ENCODE measurements around the gene SRBD1.

Gene SRBD1

DNA sequence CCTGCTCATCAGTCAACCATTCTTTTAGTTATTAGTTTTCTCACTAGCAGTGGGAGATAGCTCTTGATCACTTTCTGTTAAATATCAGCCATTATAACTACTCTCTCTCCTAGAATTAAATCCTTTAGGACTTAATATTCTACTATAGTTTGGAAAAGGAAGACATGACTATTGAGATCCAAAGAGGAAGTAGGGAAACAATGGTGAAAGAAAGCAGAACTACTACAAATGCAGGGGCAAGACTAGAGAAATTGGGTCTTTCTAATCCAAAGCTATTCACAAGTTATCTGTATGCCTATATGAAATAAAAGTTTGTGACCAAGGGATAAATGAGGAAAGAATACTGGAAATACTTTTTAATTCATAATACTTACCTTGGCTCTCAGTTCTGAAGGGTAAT lies 65.1 kb downstream of the SRBD1 start:
- no peak for DNase-seq (ENCODE audit: low spot score)

DNA sequence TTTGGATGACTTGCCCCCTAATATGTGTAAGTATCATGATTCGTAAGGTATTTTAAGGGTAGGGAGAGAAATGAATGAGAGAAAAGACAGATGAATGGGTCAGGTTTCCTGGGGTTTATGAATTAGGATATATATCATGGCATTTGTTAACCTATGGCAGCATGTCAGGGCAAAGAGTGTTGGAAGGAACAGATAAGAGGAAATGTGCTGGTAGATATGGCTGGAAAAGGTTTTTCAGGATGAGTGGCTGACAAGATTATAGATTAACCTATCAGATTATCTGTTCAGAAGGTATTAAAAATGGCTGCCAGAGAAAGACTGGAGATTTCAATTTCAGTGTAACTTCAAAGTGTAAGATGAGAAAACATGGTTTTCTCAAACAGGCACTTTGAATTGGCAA lies 67.8 kb downstream of the SRBD1 start:
- DNase-seq (ENCODE audit: low spot score): no peak

DNA sequence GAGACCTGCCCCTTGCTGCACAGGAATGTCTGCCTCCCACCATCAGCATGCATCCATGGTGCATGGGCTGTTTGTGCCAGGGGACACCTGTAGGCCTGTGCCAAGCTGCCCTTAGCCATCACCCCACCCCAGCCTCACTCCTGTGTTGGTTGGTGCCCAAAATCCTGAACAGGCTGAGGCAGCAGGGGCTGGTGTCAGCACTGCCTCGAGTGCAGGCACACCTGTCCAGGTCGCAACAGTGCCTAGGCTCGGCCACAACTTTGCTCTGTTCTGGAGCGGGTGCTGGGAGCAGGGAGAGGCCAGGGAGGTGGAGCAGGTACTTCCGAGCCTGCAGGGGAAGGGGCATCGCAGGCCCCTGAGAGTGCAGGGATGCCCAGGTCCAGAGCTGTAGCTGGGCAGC lies 69.1 kb downstream of the SRBD1 start:
- DNase-seq (ENCODE audit: low spot score): no peak

DNA sequence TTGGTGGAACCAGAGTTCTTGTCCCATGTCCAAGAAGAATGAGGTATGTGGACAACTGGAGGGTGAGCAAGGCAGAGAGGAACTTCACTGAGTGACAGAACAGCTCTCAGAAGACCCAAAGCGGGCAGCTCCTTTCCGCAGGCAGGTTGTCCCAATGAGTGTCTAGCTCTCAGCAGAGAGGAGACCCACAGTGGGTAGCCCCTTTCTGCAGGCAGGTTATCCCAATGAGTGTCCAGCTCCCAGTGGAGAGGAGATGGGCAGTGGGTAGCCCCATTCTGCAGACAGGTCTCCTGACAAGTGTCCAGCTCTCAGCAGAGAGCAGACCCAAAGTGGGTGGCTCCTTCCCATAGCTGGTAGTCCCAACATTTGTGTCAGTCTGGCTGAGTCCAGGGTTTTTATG lies 69.6 kb downstream of the SRBD1 start:
- no peak for DNase-seq (ENCODE audit: low spot score)

DNA sequence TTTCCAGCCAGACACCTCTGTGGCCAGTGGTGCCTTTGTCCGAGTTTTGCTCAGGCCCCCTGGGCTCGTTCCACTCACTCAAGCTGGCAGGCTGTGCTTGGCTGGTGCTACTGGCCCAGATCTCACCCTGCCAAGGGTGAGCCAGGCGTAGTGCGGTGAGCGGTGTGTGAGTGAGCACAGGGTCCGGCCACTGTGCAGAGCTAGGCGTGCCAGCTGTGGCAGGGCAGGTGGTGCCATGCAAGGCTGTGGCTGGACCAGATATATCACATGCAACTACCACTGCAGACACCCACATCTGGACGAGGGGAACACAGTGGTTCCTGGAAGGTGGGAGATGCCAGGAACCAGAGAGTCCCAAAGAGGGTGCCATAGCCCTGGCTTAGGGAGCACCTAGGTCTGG lies 70.1 kb downstream of the SRBD1 start:
- DNase-seq (ENCODE audit: low spot score): no peak

DNA sequence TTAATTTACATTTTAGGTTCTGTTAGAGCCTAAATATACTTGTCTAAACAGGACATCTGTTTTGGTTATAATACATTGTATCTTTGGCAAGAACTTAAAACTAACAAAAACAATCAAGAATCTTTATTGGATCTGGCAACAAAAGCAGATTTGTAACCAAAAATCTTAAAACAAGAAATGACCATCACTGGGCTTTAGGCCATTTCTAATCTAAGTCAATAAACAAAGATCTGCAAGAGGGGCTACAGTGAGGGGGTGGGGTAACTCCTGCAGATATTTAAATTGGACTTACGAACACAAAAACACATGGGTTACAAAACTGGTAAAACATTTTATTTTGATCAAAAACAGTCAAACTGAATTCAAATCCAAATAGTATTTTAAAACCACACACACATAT lies 77.3 kb downstream of the SRBD1 start:
- DNase-seq (ENCODE audit: low spot score): no peak

DNA sequence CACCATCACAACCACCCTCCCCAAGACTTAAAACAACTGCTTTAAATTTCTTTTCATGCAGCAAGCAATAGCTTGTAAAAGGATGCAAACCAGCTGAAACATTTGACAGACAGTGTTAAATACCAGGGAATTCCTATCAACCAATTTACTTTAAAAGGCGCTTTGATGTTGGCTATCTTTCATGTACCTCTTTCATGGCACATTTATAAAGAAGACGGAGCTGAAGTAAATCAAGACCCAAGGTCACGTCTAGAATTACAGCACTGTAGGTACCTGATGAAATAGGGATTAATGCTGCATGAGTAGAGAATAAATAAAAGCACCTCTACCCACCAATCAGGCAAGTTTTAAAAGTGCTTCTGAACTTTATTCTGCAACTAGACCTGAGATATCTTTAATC lies 78.9 kb downstream of the SRBD1 start:
- no peak for DNase-seq (ENCODE audit: low spot score)

DNA sequence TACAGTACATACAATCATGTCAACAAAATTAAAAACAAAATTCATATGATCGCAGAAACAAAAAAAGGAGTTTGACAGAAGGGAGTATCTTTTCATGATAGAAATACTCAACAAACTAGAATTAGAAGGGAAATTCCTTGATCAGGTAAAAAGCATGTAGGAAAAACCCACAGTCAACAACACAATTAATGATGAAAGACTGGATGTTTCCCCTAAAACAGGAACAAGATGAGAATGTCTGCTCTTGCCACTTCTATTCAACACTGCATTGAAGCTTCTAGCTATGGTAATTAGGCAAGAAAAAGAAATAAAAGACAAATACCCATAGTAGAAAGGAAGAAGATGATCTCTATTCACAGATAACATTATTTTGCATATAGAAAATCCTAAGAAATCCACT lies 87.1 kb downstream of the SRBD1 start:
- DNase-seq (ENCODE audit: low spot score): no peak

DNA sequence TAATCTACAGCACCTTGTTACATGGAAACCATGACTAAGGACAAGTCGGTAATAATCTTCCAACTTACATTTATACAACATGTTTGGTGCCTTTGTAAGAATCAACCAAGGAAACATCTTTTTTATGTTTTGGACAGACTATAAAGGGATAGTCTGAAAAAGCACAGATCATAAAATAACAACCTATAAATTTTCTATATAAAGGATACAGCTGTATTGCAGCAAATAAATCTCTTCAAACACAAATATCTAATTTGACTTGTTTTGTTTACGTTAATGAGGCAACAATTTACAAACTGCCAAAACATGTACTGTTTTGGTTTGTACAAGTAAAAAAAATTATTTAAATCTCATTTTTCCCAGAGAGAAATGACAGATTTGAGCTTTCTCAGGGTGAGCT lies 92.5 kb downstream of the SRBD1 start:
- DNase-seq (ENCODE audit: low spot score): no peak

DNA sequence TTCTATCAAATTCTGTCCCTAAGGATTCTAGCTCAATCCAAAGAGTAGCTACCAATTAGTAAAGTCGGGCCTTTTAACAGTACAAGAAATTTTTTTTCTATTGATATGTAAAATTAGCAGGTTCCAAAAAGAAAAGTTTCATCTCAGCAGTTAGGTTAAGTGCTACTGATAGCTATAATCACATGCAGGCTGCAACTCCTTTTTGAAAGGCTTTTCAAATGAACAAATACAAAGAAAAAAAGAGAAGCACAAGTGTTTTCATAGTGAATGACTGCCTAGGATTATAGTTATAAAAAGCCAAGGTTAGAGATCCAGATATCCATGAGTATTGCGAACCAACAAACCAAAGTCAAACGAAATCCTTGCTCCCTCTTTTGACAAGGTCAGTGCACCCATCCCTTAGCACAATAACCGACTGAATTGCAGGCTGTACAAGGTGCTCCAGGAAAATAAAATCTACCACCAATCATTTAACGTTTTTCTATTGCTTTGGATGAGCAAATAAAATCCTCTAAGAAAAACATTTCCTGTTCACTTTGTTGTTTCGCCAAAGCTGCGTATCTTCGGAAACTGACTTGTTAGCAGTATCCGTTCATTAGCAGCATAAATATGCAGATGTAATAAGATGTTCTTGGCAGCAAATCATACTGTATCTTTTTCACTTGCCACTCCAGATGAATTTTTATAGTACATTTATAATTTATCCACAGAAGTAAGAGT lies 100.2 kb downstream of the SRBD1 start:
- no peak for DNase-seq (ENCODE audit: low spot score)

DNA sequence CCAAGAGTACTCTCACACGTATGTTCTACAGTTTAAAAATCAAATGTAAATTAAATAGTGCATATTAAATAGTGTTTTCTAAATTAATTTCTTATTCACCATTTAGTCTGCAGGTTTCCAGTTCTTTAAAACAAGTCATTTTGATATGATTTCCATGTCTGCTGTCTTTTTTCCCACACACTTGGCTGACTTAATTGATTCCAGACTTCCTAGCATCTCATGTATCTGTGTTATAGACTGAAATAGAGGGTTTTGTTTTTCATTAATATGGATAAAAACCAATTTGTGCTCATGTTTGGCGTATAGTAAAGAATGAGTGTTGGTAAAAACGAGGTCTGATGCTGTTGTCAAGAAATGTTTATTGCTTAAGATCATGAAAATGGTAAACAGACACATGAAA lies 104.3 kb downstream of the SRBD1 start:
- DNase-seq (ENCODE audit: low spot score): no peak

DNA sequence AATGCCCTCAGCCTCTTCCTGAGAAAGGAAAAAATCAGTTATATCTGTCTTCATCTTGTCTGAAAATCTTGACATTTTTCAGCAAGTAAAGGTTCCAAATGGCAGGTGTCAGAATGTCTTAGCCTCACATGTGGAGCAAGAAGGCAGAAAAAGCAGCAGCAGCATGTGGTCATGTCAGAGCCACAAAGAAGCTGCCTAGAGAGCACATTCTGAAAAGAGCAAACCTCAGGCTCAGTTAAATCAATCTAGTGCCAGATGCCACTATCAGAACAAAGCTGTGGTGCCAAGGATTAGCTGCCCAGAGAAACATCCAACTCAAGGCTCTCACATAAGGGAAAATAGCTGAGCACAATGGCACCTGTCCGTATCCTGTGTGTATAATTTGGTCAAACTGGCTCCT lies 105.9 kb downstream of the SRBD1 start:
- no peak for DNase-seq (ENCODE audit: low spot score)

DNA sequence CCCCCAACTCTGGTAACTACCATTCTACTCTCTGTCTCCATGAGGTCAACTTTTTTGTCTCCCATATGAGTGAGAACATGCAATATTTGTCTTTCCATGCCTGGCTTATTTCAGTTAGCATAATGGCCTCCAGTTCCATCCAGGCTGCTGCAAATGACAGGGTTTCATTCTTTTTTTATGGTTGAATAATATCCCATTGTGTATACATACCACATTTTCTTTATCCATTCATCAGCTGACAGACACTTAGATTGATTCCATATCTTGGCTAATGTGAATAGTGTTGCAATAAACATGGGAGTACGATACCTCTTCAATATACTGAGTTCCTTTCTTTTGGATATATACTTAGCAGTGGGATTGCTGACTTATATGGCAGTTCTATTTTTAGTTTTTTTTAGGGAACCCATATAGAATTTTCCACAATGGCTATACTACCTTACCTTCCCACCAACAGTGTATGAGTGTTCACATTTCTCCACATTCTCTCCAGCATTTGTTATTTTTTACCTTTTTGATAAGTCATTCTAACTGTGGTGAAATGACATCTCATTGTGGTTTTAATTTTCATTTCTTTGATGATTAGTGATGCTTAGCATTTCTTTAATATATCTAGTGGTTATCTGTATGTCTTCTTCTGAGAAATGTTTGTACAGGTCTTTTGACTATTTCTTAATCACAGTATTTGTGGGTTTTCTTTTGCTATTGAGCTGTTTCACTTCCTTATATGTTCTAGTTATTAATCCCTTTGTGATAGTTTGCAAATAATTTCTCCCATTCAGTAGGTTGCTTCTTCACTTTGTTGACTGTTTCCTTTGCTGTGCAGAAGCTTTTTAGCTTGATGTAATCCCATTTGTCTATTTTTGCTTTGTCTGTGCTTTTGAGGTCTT lies 112.2 kb downstream of the SRBD1 start:
- no peak for DNase-seq (ENCODE audit: low spot score)

DNA sequence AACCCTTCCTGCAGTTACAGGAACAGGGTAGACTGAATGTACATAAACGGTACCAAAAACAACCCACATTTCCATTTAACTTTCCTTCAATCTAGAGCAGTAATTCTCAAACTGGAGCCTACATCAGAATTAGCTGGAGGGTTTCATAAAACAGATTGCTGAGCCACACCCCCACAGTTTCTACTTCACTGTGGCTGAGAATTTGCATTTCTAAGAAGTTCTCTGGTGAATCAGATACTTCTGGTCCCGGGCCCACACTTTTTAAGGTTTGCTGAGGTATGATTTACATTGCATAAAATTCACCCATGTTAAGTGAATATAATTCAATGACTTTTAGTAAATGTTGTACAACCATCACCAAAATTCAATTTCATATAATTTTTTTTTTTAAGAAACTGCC lies 113.7 kb downstream of the SRBD1 start:
- DNase-seq (ENCODE audit: low spot score): no peak

DNA sequence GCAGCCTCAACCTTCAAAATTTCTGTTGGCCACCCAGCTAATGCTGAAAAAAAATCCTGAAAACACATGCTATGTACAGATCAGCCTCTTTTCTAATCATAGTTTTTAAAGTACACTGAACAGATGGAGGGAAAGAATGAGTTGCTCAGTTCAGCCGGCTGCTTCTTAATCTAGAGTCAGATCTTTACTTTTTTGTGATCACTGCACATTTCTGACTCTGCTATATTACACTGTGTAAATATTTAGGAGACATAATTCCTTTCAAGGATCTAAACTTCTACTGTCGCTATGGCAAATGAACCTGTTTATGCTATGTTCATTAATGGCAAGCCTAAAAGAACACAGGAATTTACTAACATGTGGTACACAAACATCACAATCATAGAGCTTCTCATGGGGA lies 114.2 kb downstream of the SRBD1 start:
- DNase-seq (ENCODE audit: low spot score): no peak

DNA sequence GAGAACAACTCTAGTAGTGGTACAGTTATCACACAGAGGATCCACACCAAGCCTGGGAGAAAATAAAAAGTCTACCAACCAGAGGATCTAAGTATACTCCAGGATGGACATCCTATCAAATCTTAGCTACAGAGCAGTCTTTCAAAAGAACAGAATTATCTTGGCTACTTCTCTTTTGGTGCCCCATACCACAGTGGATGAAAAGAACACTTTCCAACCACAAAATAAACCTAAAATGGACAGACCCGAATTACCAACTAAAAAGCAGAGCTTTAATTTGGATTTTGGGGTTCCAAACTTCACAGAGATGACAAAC lies 116.1 kb downstream of the SRBD1 start:
- DNase-seq (ENCODE audit: low spot score): no peak

DNA sequence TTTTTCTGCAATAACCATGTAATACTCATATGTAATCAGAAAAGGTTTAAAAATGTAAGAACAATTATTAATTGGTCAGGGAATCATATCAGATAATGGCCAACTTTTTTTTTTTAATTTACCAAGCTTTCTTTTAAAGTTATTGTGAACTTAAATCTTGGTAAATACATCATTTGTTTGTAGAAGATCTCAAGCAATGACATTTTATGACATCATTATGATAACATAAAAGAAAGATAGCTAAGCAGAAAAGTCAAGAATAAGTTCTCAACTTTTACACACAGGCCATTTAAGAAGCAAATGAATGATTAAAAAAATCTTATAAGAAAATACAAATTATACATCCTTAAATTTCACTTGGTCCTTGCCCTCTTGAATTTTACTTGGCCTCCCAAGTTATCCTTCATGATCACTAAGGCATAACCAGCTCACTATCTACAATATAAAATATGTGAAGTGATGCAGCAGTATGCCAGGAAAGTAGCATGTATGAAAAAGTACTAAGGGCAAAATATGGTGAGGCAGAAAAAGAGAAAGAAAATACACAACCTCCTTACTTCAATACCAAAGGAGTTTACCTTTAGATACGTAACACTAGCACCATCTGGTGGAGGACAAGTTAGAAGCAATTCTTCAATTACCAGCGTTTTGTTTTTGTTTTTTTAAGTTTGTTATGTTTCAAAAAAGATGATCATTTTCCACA lies 116.6 kb downstream of the SRBD1 start:
- DNase-seq (ENCODE audit: low spot score): peak; percentile 55

DNA sequence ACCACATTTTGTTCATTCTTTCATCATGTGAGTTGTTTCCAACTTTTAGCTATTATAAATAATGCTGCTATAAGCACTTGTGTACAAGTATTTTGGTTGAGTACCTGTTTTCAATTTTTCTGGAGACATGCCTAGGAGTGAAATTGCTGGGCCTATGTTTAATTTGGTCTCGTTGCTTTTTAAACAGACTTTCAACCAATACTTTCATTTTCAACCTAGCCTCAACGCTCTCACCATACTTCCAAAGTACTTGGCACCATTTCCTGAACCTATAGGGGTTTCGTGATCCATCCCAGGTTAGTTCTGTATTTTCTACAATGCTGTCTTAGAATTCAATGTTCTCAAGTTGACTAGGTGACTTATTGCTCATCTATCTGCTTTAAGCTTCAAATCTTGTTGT lies 126.1 kb downstream of the SRBD1 start:
- DNase-seq (ENCODE audit: low spot score): no peak

DNA sequence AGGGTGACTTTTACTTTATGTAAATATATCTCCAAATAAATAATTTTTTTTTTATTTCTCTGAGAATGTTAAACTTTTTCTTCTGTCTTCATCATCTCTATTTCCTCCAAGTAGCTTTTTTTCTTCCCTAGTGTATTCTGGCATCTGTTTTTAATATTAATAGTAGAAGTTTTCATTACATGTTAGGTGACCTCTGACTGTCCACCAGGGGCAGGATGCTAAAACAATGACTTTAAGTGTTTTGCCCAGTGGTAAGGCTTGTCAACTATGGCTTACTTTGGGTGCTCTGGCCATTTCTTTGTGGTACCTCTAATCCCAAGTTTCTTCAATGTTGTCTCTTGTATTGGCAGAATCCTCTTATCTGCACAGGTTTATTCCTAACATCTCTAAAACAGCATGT lies 127.1 kb downstream of the SRBD1 start:
- DNase-seq (ENCODE audit: low spot score): peak; percentile 3

DNA sequence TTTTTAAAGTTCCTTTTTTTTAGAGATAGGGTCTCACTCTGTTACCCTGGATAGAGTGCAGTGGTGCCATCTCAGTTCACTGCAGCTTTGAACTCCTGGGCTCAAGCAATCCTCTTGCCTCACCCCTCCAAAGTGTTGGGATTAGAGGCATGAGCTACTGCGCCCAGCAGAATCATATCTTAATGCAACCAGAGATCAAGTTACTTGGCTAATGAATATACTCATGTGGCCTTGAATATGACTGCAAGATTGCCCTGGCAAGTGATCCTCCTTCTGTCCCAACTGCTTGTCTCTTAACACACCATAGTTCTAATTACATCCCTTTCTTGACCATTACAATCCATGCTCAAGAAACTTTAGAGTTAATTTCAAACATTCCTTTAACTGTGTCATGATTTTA lies 133.5 kb downstream of the SRBD1 start:
- DNase-seq (ENCODE audit: low spot score): no peak

DNA sequence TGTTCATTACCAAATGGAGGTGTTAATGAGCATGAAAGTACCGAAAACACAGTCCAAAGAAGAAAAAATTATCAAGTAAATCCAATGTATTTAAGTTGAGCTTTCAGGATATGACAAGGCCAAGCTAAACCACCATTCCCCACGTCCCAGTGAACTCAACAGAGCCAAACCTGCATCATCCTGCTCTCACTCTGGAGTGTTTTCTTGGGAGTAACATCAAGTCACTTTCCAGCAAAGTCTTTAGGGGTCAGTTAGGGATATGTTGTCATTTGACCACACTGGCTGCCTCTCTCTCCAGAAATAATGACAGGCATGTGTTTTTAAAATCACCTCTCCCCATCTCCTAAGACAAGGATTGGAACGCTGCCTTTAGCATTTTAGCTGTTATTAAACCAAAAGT lies 140.5 kb downstream of the SRBD1 start:
- no peak for DNase-seq (ENCODE audit: low spot score)

DNA sequence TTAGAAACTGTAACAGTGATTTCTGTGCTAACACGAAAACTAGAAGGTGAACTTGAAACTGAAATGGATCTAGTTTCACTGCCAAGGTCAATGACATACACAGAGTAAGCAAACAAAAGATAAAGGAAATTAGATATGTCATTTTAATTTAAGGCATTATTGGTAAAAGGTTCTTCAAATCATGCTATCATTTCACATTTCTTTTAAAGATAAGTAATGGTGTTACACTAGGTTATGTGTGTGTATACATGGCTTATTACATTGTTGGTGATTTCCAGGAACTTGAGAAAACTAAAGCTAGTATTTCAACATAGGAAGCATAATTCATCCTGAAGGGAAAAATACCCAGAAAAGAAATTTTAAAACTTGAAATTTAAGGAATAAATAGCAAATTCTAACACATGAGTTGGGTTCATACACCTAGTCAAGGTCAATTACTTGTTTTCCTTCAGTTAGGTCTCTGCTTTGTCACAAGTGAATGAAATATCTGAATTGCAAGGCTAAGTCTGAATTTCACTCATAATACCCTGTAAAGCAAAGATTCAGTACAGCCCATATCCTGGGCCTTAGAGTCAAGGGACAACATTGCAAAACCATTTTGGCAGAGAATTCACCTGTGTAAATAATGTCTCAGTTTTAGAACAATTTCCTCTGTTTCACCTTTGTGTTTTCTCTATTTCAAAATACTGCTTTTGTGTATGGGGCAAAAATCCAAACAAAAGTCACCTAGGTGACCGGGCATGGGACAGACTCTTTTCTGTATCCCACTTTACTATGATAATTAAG lies 141.6 kb downstream of the SRBD1 start:
- no peak for DNase-seq (ENCODE audit: low spot score)
